ENCODE data around the gene CYP27A1. TPM values are rescaled to one million over a fixed set of nuclear protein-coding genes. Genes with fewer than 3 reads are reported as not detected.

The CYP27A1 gene
- under 1 TPM; 0.14 to 0.26 (median 0.15) TPM for total RNA-seq

GRCh38 chr2:218781691-218782527 is at the start of gene CYP27A1:
CYP27A1 (plus strand) TSS chr2:218782147; CDS start chr2:218782183, 36 bp downstream.
- Mint-ChIP-seq H3K36me3 (ENCODE audit: insufficient read depth) (peaks cover 7% of the 10 kb centered on the region), H3K9me3 (peaks cover 6% of the 10 kb centered on the region), H3K4me3 (no peak within 1 kb of the TSS), H3K4me1 (ENCODE audit: low read depth) (peaks cover 3% of the 10 kb centered on the region), H3K27me3 (ENCODE audit: low read depth) (peaks cover 49% of the 10 kb centered on the region)
- no peak for DNase-seq
- ATAC-seq: peak; percentile 43 to 66

- Mint-ChIP-seq H3K27me3 (ENCODE audit: low read depth) (no peaks in the 10 kb centered on the region), H3K9me3 (peaks cover 2% of the 10 kb centered on the region), H3K36me3 (ENCODE audit: insufficient read depth) (peaks cover 33% of the 10 kb centered on the region), H3K4me3 (no peak overlapping the region), H3K4me1 (ENCODE audit: low read depth) (peaks cover 20% of the 10 kb centered on the region)
- ATAC-seq (no peak), DNase-seq (no peak)
Measured at GRCh38 chr2:218732761-218733158, 49.2 kb upstream of the CYP27A1 start.

- H3K4me3 Mint-ChIP-seq: no peak overlapping the region
- peaks cover 19% of the 10 kb centered on the region for H3K4me1 Mint-ChIP-seq (ENCODE audit: low read depth)
- no peaks in the 10 kb centered on the region for H3K27me3 Mint-ChIP-seq (ENCODE audit: low read depth)
- H3K36me3 Mint-ChIP-seq (ENCODE audit: insufficient read depth): peaks cover 38% of the 10 kb centered on the region
- peak; percentile 75 to 82 for ATAC-seq
- DNase-seq: no peak
- H3K9me3 Mint-ChIP-seq: no peaks in the 10 kb centered on the region
Measured at GRCh38 chr2:218733171-218734021, 48.6 kb upstream of the CYP27A1 start.

- peaks cover 41% of the 10 kb centered on the region for H3K36me3 Mint-ChIP-seq (ENCODE audit: insufficient read depth)
- peaks cover 19% of the 10 kb centered on the region for H3K4me1 Mint-ChIP-seq (ENCODE audit: low read depth)
- no peak overlapping the region for H3K4me3 Mint-ChIP-seq
- no peak for DNase-seq
- H3K9me3 Mint-ChIP-seq: no peaks in the 10 kb centered on the region
- no peak for ATAC-seq
- H3K27me3 Mint-ChIP-seq (ENCODE audit: low read depth): no peaks in the 10 kb centered on the region
Measured at GRCh38 chr2:218734190-218734975, 47.6 kb upstream of the CYP27A1 start.

- Mint-ChIP-seq H3K36me3 (ENCODE audit: insufficient read depth) (peaks cover 52% of the 10 kb centered on the region), H3K4me1 (ENCODE audit: low read depth) (peaks cover 19% of the 10 kb centered on the region), H3K9me3 (no peaks in the 10 kb centered on the region), H3K4me3 (no peak overlapping the region), H3K27me3 (ENCODE audit: low read depth) (no peaks in the 10 kb centered on the region)
- DNase-seq: no peak
- no peak for ATAC-seq
Measured at GRCh38 chr2:218736531-218736930, 45.4 kb upstream of the CYP27A1 start.

- H3K27me3 Mint-ChIP-seq (ENCODE audit: low read depth): no peaks in the 10 kb centered on the region
- H3K9me3 Mint-ChIP-seq: no peaks in the 10 kb centered on the region
- H3K4me3 Mint-ChIP-seq: no peak overlapping the region
- DNase-seq (no peak), ATAC-seq (no peak)
- peaks cover 67% of the 10 kb centered on the region for H3K36me3 Mint-ChIP-seq (ENCODE audit: insufficient read depth)
- H3K4me1 Mint-ChIP-seq (ENCODE audit: low read depth): peaks cover 10% of the 10 kb centered on the region
Measured at GRCh38 chr2:218743068-218743467, 38.9 kb upstream of the CYP27A1 start.

- DNase-seq (no peak), ATAC-seq (peak; percentile 48 to 65)
- Mint-ChIP-seq H3K36me3 (ENCODE audit: insufficient read depth) (peaks cover 62% of the 10 kb centered on the region), H3K4me3 (no peak overlapping the region), H3K27me3 (ENCODE audit: low read depth) (no peaks in the 10 kb centered on the region), H3K9me3 (no peaks in the 10 kb centered on the region), H3K4me1 (ENCODE audit: low read depth) (peaks cover 10% of the 10 kb centered on the region)
Measured at GRCh38 chr2:218744615-218745014, 37.3 kb upstream of the CYP27A1 start.

GRCh38 chr2:218745160-218745558 is 36.8 kb upstream of the CYP27A1 start:
- no peak for DNase-seq
- ATAC-seq: no peak
- no peaks in the 10 kb centered on the region for H3K27me3 Mint-ChIP-seq (ENCODE audit: low read depth)
- H3K36me3 Mint-ChIP-seq (ENCODE audit: insufficient read depth): peaks cover 64% of the 10 kb centered on the region
- peaks cover 10% of the 10 kb centered on the region for H3K4me1 Mint-ChIP-seq (ENCODE audit: low read depth)
- H3K9me3 Mint-ChIP-seq: no peaks in the 10 kb centered on the region
- H3K4me3 Mint-ChIP-seq: no peak overlapping the region

GRCh38 chr2:218745559-218746469 is 36.1 kb upstream of the CYP27A1 start:
- H3K36me3 Mint-ChIP-seq (ENCODE audit: insufficient read depth): peaks cover 62% of the 10 kb centered on the region
- H3K4me3 Mint-ChIP-seq: no peak overlapping the region
- no peaks in the 10 kb centered on the region for H3K27me3 Mint-ChIP-seq (ENCODE audit: low read depth)
- peaks cover 10% of the 10 kb centered on the region for H3K4me1 Mint-ChIP-seq (ENCODE audit: low read depth)
- no peak for ATAC-seq
- no peaks in the 10 kb centered on the region for H3K9me3 Mint-ChIP-seq
- no peak for DNase-seq

GRCh38 chr2:218746470-218746795 is 35.5 kb upstream of the CYP27A1 start:
- DNase-seq: no peak
- Mint-ChIP-seq H3K36me3 (ENCODE audit: insufficient read depth) (peaks cover 63% of the 10 kb centered on the region), H3K4me3 (no peak overlapping the region), H3K27me3 (ENCODE audit: low read depth) (no peaks in the 10 kb centered on the region), H3K4me1 (ENCODE audit: low read depth) (peaks cover 10% of the 10 kb centered on the region), H3K9me3 (no peaks in the 10 kb centered on the region)
- ATAC-seq: no peak

- ATAC-seq (no peak), DNase-seq (no peak)
- peaks cover 64% of the 10 kb centered on the region for H3K36me3 Mint-ChIP-seq (ENCODE audit: insufficient read depth)
- peaks cover 10% of the 10 kb centered on the region for H3K4me1 Mint-ChIP-seq (ENCODE audit: low read depth)
- H3K4me3 Mint-ChIP-seq: no peak overlapping the region
- no peaks in the 10 kb centered on the region for H3K9me3 Mint-ChIP-seq
- H3K27me3 Mint-ChIP-seq (ENCODE audit: low read depth): no peaks in the 10 kb centered on the region
Measured at GRCh38 chr2:218746960-218747359, 35.0 kb upstream of the CYP27A1 start.

GRCh38 chr2:218748741-218749441 is 33.1 kb upstream of the CYP27A1 start:
- ATAC-seq: no peak
- Mint-ChIP-seq H3K27me3 (ENCODE audit: low read depth) (no peaks in the 10 kb centered on the region), H3K9me3 (no peaks in the 10 kb centered on the region), H3K4me3 (no peak overlapping the region), H3K36me3 (ENCODE audit: insufficient read depth) (peaks cover 72% of the 10 kb centered on the region), H3K4me1 (ENCODE audit: low read depth) (peaks cover 8% of the 10 kb centered on the region)
- no peak for DNase-seq

GRCh38 chr2:218754201-218754600 is 27.7 kb upstream of the CYP27A1 start:
- Mint-ChIP-seq H3K4me3 (no peak overlapping the region), H3K36me3 (ENCODE audit: insufficient read depth) (peaks cover 58% of the 10 kb centered on the region), H3K9me3 (no peaks in the 10 kb centered on the region), H3K4me1 (ENCODE audit: low read depth) (no peaks in the 10 kb centered on the region), H3K27me3 (ENCODE audit: low read depth) (no peaks in the 10 kb centered on the region)
- ATAC-seq: no peak
- DNase-seq: no peak
